ENCODE data around the gene SWAP70.

SWAP70 gene

DNA sequence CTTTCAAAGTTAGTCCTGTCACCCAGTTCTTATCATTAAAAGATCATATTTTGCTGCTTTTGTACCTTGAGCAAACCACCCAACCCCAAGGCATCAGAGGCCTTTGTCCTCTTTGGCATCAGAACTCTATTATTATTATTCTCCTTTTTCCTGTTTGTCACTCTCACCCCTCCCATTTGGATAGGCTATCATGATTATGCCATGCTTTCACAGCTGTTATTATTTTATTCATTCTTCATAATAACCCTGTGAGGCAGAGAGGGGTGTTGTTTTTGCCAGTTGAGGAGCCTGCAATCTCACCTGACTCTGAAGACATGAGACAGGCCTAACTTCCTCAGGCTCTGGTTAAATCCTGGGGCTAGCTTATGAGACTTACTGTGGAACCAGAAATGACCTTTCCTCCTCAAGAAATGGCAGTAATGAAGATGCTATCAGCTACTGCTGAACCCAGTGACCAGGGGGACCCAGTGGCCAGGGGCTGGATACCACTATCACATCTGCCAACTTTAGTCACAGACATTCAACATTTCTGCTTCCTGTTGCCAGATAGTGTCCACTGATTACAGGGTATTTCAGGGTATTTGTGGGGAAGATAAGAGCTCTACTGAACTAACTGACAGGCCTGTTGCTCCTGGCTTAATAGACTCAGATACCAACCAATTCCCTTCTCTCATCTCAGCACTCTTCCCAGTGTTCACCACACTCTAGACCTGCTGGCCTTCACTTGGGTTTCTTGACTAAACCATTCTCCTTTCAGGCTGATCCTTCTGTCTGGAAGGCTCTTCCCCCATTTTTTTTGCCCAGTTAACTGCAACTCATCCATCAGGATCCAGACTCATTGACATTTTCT is 11.8 kb upstream of the SWAP70 start:
- DNase-seq (ENCODE audit: low read depth), result no peak

DNA sequence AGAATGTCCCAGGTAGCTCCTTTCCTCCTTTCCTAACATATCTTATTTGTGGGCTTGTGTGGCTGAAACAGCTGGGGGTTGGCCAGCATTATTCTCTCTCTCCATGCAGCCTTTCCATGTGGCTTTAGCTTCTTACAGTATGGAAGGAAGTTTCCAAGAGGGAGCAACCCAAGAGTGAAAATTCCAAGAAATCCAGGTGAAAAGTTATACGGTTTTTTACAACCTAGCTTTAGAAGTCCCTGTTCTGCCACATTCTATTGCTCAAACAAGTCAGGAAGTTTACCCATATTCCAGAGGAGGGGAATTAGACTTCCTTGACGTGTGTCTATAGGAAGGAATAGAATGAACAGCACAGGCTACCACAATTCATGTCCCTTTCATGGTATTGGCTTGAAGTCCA is 10.0 kb upstream of the SWAP70 start:
- DNase-seq (ENCODE audit: low read depth), result no peak

DNA sequence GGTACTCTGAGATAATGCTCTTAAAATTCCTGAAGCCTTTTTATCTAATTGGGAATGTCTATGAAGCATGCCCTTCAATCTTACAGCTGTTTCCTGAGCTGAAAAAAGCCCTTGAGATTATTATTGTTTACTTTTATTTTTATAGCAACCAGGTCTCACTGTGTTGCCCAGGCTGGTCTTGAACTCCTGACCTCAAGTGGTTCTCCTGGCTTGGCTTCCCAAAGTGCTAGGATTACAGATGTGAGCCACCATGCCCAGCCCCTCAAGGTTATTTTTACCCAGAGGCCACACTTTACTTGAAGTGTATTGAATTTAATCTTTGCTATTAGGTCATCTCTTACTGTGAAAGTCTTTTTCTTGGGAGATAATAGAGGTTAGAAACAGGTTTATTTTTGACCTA is 7.0 kb upstream of the SWAP70 start:
- DNase-seq (ENCODE audit: low read depth), result no peak

DNA sequence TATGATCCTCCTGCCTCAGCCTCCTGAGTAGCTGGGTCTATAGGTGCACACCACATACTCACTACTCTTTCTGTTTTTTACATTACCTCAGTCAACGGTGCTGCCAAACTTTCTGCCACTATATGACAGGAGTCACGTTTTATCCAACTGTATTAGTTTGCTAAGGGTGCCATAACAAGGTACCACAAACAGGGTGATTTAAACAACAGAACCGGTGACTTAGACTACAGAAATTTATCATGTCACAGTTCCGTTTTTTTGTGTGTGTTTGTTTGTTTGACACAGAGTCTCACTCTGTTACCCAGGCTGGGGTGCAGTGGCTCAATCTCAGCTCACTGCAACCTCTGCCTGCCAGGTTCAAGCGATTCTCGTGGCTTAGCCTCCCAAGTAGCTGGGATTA is 6.3 kb upstream of the SWAP70 start:
- DNase-seq (ENCODE audit: low read depth), result no peak

DNA sequence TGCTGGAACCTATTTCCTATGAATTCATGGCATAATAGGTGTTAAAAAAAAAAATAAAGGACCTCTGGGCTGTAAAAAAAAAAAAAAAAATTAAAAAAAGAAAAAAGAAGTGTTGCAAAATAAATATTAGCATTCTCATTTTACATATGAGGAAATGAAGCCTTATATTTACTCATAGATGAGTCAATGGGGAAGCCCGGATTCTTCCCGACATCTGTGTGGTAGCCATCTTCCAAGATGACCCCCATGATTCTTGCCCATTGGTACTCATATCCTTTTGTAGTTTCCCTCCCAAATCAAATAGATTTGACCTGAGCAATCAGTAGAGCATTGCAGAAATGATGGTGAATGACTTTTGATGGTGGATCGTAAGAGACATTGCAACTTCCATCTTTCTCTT is 3.0 kb upstream of the SWAP70 start:
- peak; percentile 68 for DNase-seq (ENCODE audit: low read depth)

DNA sequence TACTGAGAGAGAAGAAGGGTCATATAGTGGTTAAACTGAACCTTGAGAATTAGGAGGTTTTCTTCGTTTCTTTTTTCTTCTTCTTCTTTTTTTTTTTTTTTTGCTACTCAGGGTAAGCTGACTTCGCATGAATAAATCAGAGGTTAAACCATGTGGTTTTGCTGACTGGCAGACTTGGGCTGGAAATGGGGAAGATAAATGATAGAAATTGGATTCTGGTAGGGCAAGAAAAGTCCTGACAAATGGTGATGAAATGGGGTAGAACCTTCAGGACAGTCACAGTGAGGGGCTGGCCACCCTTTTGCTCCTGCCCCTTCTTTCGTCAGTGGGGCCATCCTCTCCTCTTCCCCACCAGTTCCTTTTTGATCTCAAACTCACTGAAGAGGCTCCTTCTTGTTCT is 1.6 kb upstream of the SWAP70 start:
- peak; percentile 32 for DNase-seq (ENCODE audit: low read depth)

DNA sequence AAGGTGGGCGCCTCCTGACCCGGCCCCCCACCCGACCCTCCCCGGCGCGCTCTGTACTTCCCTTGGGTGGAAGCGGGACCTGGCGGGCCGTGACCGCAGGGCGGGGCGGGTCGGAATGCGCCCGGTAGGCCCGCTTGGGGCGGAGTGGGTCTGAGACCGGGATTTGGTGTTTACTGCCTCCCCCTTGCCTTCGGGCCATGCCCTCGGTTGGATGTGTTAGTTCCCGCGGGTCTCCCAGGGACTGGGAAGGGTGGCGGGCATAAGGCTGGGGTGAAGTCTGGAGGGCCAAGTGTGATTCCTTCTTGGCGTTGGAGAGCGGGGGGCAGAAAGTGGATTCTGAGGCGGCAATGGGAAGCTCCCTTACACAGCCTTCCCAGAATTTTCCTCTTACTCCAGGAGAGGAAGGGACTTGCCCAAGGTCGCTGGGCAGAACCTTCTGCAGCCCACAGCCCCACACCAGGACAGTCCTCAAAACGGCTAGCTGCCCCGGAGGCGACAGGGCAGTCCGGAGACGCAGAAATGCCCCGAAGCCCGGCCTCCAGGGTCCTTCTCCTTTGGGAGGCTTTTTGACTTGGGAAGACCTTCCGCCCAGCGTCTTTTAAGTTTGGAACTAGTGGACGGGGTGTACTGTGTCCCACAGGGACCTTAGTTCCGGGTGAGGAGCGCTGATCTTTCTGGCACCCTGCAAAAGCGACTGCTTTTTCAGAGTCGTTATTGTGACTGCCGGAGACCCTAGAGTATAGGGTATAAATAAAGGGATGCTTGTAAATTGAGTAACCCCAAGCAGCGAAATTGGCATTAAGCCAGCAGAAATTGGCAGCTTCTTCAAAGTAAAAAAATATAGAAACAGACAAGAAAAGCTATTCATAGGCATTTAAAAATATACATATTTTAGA is 647 bp downstream of the SWAP70 start:
- peak; percentile 59 for DNase-seq (ENCODE audit: low read depth)

DNA sequence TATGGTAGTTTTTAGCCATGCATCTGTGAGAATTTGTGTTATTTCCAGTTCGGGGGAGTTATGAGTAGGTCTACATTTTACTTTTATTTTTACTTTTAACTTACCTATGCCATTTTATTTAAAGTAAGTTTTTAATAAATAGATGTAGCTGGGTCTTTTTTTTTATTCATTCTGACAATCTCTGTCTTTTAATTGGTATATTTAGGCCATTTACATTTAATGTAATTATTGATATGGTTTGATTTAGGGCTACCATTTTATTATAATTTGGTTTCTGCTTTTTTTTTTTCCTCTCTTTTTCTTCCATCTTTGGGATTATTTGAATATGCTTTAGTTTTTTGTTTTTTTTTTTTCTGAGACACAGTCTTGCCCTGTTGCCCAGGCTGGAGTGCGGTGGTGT is 1.9 kb downstream of the SWAP70 start:
- no peak for DNase-seq (ENCODE audit: low read depth)

DNA sequence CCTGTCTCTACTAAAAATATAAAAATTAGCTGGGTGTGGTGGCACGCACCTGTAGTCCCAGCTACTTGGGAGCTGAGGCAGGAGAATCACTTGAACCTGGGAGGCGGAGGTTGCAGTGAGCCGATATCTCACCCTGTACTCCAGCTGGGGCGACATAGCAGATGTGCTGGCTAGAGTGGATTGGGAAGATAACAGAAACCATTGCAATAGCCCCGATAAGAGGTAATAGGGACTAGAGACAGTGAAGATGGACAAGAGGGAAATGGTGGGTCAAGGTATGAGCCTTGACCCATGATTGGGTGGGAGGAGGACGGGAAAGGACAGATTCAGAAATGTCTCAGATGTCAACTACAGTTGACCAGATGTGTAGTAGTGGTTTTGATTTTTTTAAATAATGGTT is 6.1 kb downstream of the SWAP70 start:
- DNase-seq (ENCODE audit: low read depth), result no peak

DNA sequence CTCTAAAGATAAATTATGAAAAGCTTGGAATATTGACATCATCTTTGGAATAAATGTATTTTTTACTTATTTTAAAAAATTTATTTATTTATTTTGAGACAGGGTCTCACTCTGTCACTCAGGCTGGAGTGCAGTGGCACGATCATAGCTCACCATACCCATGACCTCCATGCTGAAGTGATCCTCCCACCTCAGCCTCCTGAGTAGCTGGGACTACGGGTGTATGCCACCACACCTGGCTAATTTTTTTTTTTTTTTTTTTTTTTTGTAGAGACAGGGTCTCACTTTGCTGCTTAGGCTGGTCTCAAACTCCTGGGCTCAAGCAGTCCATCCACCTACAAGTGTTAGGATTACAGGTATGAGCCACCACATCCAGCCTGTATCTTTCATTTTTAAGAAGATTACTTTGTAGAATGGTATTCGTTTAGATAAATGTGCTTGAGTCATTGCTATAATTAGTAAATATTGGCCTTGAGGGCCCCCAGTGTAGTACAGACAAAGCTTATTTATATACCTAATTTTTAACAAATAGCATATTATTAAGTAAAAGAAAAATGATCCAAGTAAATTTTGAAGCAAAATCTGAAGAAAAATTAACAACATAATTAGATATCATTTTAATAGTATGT is 8.5 kb downstream of the SWAP70 start:
- DNase-seq (ENCODE audit: low read depth), result peak; percentile 22

DNA sequence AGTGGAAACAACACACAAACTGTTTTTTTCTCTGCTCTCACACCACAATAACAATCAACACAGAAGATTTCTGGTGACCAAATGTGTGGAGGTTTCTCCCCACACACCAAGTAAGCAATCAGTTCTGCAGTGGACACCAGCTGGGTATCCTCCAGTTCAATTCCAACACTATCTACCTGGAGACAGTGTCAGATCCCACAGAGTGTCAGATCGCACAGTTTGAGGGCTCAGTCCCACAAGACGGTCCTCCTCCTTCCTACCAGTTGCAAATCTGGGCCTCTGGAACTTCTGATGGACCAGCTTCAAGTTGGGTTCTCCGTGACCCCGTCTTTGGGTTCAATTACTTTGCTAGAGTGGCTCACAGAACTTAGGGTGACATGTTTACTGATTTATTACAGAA is 9.0 kb downstream of the SWAP70 start:
- DNase-seq (ENCODE audit: low read depth), result no peak

DNA sequence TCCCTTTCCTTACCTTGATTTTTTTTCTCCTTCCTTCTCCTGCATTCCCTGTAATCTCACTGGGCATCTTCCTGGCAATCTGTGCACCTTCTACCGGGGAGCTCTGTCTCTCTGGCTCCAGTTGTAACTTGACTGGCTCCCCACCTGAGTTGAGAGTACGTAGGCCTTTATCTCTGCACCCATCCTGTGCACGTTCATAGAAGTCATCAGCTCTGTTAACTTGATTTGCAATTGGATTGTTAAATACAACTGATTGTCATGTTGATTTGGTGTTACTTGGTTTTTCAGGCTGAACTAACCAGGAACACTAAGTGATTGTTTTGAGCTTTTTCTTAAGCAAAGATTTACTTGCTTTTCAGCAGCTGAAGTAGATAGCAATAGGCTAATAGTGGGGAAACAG is 11.8 kb downstream of the SWAP70 start:
- DNase-seq (ENCODE audit: low read depth), result no peak

DNA sequence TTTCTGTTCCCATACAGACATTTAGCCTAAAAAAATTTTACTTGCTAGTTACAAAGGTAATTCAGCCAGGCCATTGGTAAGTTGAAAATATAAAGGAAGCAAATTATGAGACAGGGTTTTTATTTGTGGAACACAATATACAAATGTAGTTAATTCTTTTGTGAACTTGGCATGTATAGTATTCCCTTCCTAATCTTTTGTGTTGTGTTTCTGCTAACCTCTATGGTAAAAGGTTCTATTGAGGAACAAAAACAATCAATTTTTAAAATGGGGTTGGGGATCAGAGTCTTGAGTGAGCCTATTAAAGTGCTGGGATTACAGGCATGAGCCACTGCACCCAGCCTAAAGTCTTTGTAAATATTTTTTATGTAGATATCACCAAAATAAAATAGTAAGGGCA is 14.1 kb downstream of the SWAP70 start:
- no peak for DNase-seq (ENCODE audit: low read depth)

DNA sequence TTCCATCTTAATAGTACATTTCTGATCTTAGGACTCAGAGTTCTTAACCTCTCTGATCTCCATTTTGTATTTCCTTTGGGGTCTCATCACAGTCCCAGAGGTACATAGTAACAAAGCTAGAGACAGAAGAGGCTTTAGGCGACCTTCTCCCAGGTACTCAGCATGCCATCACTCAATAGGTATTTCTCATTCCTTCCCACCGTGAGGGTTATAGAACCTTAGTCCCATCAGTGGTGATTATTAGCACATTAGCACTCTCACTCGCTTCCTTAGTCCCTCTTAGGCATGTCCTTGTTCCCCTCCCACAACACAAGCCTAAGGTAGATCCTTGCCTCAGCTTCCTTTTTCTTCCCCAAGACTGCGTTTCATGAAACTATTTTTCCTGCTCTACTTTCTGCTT is 14.7 kb downstream of the SWAP70 start:
- DNase-seq (ENCODE audit: low read depth), result no peak

DNA sequence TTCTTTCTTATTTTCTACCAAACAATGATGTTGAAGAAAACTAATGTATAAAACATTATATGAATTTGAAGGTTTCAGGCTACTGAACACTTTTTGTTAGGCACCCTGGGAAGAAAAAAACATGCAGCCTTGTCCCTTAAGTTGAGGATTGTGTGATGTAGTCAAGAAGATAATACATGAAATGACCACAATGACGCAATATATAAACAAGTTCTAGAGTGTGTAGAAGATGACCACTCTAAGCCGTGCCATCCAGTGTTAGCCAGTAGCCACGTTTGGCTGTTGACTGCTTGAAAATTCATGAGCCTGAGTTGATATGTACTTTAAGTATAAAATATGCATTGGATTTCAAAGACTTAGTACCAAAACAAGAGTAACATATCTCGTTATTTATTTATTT is 16.2 kb downstream of the SWAP70 start:
- peak; percentile 53 for DNase-seq (ENCODE audit: low read depth)

DNA sequence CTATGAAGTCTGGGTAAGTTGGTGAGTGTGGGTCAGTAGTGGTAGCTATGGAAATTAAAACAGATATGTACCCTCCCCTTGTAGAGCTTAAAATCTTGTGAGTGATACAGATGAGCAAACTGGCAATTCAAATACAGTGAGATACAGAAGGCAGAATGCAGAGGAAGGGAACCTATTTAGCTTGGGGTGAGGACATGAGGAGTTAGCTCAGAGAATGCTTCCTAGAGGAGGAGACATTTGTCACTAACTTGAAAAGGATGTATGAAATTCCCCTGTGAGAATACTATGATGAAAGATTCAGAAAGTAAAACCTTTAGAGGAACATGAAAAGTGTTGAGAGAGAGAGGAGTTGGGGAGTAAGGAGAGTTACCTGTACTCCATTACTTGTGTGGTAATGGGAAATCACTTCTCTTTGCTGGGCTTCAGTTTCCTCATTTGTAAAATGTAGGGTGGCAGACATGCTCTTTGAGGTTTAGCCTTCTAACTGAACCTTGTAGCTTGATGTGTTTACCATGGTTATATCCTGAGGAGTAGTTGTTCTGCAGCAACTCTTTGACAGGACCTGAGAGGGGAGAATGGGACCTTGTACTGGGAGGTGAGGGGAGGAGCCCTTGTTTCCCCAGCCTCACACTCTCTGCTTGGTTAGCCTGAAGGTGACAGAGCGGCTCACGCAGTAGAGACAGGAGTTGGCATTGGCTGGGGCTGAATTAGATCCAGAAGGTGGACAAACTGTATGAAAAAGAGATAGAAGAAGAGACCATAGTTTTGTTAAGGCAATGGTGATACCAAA is 17.9 kb downstream of the SWAP70 start:
- DNase-seq (ENCODE audit: low read depth), result no peak

DNA sequence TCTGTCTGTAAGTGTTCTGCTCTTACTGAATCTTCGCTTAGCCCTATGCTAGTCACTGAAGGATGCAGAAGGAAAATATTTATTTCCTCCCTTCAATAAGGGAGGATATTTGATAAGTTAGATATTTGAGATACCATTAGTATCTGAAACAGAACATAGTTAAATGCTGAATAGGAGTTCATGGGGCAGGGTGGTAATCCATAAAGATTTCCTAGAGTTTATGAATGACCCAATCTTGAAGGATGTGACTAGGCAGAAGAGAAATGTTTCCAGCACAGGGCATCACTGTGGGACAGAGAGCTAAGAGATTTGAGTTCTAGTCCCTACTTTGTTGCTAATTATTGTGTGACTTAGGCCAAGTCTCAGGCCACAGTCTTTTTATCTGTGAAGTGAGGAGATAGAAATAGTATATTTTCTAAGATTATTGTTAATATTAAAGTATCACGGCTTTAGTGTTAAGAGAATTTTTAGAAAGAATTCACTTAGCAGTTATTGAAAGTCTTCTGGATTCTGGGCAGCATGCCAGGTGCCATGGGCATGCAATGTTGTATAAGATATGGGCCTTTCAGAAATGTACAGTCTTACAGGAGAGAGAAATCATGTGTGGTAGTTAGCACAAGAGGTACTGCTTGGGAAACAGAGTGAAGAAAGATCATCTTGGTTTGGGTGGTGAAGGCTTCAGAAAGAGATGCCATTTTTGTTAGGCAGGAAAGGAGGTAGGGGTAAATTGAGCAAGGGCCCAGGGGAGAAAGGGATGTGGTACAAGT is 24.0 kb downstream of the SWAP70 start:
- DNase-seq (ENCODE audit: low read depth), result peak; percentile 46

DNA sequence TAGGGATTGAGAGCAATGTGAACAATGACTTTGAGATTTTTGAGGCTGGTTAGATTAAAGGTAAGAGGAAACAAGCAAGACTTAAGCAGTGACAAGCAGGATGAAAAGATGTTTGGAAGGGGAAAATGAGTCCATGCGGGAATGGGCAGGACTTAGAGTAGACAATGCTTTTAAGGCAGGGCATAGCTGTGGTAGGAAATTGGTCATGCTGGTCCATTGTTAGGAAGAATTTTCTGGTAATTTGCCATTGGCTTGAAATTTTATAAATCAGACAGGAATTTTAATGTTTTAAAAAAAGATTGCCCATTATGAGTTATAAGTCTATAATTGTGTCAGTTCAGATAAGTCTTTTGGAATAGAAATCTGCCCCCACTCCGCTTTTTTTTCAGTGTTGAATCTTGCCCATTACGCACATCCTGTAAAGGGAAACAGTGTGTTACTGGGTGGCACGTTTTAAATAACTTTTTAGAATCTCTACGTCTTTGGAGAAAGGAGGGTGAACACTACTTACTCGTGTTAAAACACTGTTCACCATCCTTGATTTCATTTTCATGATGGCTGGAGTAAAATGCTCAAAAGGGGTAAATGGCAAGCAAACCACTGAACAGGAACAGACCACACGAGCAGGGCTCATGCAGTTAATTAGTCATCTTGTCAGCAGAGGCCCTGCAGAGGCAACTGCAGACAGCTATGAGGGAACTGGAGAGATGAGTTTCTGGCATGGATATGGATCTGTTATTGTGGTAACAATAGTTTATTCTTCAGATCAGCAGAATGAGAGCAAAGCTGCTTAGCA is 25.0 kb downstream of the SWAP70 start:
- DNase-seq (ENCODE audit: low read depth), result peak; percentile 90

DNA sequence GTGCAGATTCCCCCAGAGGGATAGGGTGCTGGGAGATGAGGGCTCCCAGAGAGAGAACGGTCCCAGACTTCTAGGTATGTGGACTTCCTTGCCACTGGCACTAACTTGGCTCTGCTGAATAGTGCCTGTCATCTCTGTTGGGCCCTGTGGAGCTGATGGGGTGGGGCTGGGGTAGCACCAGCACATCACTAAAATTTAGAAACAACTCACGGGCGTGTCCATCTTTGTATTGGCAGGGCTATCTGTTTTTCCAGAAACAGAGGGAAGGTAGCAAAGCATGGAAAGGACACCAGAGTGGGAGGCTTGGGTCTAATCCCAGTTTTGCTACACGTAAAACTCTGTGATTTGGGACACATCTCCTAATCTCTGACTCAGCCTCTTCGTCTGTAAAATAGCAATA is 25.8 kb downstream of the SWAP70 start:
- DNase-seq (ENCODE audit: low read depth), result no peak

DNA sequence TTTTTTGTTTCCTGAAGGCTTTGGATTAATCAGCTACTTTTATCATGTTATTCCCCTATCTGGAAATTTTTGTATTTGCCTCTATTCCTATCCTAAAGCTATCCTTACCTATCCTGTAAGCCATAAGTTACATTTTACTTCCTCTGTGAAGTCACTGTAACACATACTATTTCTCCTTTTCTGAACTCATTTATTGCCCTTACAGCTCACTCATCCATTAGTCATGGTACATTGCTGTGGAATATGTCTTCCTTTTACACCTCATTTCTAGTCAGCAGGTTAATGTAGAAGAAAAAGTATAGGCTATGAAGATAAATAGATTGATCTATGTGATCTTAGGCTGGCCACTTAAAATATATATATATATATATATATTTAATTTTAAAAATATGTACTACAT is 28.0 kb downstream of the SWAP70 start:
- DNase-seq (ENCODE audit: low read depth), result peak; percentile 62
